GM12874 (cell line): ENCODE measurements around the gene AK2.

Experiments
- TF ChIP-seq, protein P1 (sequence below): IDR thresholded peaks from 2 replicates; pipeline ENCODE4 v1.5.1; 2011; ENCODE audit warnings: low read depth, mild to moderate bottlenecking, control low read depth, low read length, moderate library complexity; ENCODE audit not compliant: insufficient read depth

AK2 gene

DNA sequence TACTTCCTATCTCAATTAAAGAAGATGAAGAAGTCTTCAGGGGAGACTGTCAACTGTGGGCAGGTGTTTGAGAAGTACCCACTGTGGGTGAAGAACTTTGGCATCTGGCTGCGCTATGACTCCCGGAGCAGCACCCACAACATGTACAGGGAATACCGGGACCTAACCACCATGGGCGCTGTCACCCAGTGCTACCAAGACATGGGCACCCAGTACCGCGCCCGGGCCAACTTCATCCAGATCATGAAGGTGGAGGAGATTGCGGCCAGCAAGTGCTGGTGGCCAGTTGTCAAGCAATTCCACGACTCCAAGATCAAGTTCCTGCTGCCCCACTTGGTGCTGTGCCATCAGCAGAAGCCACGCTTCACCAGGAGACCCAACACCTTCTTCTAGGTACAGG lies 56.6 kb downstream of the AK2 start:
- TF ChIP-seq, protein P1, sequence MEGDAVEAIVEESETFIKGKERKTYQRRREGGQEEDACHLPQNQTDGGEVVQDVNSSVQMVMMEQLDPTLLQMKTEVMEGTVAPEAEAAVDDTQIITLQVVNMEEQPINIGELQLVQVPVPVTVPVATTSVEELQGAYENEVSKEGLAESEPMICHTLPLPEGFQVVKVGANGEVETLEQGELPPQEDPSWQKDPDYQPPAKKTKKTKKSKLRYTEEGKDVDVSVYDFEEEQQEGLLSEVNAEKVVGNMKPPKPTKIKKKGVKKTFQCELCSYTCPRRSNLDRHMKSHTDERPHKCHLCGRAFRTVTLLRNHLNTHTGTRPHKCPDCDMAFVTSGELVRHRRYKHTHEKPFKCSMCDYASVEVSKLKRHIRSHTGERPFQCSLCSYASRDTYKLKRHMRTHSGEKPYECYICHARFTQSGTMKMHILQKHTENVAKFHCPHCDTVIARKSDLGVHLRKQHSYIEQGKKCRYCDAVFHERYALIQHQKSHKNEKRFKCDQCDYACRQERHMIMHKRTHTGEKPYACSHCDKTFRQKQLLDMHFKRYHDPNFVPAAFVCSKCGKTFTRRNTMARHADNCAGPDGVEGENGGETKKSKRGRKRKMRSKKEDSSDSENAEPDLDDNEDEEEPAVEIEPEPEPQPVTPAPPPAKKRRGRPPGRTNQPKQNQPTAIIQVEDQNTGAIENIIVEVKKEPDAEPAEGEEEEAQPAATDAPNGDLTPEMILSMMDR, result no peak

DNA sequence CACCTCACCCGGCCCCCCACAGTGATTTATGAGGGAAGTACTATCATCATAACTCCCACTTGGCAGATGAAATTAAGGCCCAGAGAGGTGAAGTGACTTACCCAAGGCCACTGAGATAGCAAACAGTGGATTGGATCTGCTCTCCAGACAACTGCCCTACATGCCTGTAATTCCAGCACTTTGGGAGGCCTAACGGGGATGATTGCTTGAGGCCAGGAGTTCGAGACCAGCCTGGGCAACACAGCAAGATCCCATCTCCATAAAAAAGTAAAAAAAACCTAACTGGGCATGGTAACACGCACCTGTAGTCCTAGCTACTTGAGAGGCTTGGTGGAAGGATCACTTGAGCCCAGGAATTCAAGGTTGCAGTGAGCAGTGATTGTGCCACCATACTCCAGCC lies 57.8 kb downstream of the AK2 start:
- TF ChIP-seq, protein P1, result no peak

DNA sequence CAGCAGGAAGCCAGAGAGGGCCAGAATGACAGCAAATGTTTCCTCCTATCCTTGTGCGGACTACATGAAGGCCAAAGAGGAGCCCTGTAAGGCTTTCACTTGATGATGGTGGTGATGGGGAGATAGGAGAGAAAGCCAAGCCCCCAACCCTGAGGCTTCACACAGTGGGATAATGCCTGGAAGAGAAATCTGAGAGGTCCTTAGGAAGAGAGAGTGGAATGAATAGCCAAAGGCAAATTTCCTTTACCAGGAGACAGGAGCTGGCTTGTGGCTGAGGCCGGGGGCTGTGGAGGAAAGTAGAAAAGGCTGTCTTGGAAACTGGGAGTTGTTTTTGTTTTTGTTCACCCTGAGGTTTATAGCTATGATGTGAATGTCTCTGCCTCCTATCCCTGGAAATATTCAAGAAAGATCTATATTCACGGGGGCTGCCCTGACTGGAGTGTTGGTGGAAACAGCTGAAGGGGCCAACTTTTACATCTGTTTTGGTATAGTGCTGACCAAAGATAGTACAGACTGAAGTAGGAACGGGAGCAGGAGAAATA lies 59.1 kb downstream of the AK2 start:
- TF ChIP-seq, protein P1, result no peak

DNA sequence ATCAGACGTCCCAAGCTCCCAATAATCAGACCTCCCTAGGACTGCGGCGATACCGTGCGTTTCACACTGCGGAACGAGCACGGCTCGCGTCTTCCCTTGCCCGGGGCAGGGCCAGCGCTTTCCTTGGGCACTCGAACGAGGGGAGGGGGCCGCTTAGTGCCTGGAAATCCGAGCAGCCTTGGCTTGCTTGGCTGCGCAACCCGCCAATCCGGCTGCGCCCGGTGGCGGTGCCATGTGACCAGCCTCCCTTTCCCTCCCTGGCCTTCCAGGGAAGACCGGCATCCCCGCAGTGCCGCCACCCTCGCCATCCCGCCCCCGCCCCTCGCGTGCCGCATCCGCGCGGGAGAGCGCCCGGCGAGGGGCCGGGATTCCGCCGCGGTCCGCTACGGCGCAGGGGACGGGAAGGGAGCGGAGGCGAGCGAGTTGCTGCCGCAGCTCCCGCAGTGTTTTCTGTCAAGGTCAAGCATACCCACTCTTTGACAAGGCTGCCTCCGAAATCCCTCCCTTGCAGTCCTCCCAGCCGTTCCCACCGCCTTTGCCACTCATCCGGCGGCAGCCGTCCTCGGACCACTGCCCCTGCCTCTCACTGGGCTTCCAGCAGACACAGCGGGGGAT lies 63.8 kb downstream of the AK2 start:
- TF ChIP-seq, protein P1, result no peak

DNA sequence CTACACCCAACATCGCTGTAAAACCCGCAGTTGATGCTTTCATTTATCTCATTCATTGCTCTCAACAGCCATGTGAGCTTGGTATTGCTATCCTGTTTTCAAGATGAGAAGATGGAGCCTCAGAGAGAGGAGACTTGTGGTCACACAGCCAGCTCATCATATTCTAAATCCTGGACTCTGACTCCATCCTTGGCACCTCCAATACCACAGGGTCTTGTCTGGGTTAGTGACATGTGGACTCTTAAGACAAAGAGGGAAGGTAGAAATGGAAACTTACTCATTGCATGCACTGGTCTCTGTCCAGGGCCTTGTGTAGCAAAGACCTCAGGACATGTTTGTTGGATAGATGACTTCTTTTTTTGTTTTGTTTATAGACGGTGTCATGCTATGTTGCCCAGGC lies 65.1 kb downstream of the AK2 start:
- TF ChIP-seq, protein P1, result no peak

DNA sequence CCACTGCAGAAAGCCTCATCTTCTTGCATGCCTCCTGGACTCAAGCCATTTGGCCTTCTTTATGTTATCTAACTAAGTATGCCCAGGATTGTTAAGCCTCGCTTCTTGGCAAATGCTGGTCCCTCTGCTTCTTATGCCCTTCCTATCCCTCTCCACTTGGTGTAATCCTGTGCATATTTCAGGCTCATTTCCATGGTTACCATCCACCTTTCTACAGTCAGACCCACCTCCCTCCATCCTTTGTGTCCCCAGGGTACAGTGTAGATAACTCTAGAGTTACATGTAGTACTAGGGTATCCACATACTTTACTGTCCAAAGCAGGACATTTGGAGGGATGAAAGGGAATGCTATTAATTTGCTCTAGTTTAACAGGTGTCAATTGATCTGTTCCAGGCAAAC lies 65.5 kb downstream of the AK2 start:
- TF ChIP-seq, protein P1, result no peak

DNA sequence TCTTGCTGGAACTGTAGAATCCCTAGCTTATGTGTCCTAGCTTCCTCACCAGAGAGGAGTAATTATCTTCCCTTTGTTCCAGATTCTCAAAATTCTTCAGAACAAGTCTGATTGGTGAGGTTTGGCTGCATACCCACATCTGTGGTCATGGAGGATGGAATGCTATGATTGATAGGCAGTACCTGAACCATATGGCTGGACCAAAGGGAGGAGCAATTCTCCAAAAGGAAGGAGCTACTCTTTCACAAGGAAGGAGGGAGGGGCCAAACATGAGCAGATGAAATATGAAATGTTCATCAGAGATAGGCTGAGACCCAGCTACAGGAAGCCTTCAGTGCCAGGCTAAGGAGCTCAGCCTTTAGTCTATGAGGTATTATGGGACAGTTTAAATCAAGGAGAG lies 67.1 kb downstream of the AK2 start:
- TF ChIP-seq, protein P1, result no peak
